Activated naive CD4-positive, alpha-beta T cell treated with anti-CD3 and anti-CD28 coated beads, Interleukin-2, amount 10 ng/mL, durations not matched to agents 5 hours and 36 hours (primary cell): ENCODE data around the gene TSHZ3. TPM values are rescaled to one million over a fixed set of nuclear protein-coding genes. Genes with fewer than 3 reads are reported as not detected.

Source experiments
- total RNA-seq, 2 experiments: library from RNA; stranded (reverse); gene quantifications; one replicate each; pipeline ENCODE4 v1.2.3, GENCODE V29; 2021

Gene TSHZ3
- total RNA-seq, result 1 to 10 TPM; 1.2 to 1.6 TPM

GRCh38 chr19:31349160-31349881 lies at the start of gene TSHZ3:
Gene TSHZ3 (minus strand): TSS chr19:31349436. CDS start chr19:31349219, 217 bp downstream.

